Vagina (tissue), 2 donors: ENCODE measurements around the gene RIMOC1.

ENCODE experiments used
- POLR2A ChIP-seq, 2 donors: fragments of 450-650 bp; IDR thresholded peaks; one replicate each; pipeline ENCODE4 v1.6.1; 2017; ENCODE audit warnings: antibody characterized with exemption in 2 of 2, mild to moderate bottlenecking in 2 of 2, moderate library complexity in 2 of 2
- POLR2AphosphoS5 ChIP-seq, 2 donors: sonication (generic); formaldehyde crosslinking; IDR thresholded peaks; one replicate each; pipeline ENCODE4 v1.9.0; 2017; ENCODE audit warnings: antibody characterized with exemption in 2 of 2, mild to moderate bottlenecking in 2 of 2, low read depth in 1 of 2; ENCODE audit not compliant: insufficient read depth in 1 of 2
- TF ChIP-seq, protein P1 (sequence below), 3 experiments: fragments of 450-650 bp in 2 of 3; fragments of 200-600 bp in 1 of 3; sonication (generic) in 1 of 3; IDR thresholded peaks; one replicate each; pipeline ENCODE4 v1.5.1; 2017 to 2019; ENCODE audit warnings: antibody characterized with exemption in 3 of 3, mild to moderate bottlenecking in 2 of 3, moderate library complexity in 2 of 3

DNA sequence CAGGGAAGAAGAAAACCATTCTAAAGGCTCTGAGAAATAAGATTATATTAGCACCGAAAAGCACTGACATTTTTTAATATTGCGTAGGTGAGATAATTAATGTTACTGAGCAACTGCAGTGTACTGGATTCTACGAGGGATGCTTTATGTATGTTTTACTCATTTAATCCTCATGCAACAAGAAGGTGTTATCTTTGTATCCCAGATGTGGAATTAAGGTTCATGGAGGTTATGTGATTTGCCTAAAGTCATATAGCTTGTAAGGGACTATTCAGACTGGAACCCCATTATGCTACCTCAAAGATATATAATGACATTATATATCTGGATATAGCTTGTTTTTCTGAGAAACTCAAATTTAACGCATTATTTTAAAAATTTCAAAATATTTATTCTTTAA, 23.5 kb downstream of the RIMOC1 start:
- TF ChIP-seq, protein P1, sequence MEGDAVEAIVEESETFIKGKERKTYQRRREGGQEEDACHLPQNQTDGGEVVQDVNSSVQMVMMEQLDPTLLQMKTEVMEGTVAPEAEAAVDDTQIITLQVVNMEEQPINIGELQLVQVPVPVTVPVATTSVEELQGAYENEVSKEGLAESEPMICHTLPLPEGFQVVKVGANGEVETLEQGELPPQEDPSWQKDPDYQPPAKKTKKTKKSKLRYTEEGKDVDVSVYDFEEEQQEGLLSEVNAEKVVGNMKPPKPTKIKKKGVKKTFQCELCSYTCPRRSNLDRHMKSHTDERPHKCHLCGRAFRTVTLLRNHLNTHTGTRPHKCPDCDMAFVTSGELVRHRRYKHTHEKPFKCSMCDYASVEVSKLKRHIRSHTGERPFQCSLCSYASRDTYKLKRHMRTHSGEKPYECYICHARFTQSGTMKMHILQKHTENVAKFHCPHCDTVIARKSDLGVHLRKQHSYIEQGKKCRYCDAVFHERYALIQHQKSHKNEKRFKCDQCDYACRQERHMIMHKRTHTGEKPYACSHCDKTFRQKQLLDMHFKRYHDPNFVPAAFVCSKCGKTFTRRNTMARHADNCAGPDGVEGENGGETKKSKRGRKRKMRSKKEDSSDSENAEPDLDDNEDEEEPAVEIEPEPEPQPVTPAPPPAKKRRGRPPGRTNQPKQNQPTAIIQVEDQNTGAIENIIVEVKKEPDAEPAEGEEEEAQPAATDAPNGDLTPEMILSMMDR (IDR thresholded peaks at IDR 0.05), result no peak
- TF ChIP-seq POLR2A (IDR thresholded peaks at IDR 0.05) (no peak), POLR2AphosphoS5 (IDR thresholded peaks at IDR 0.05; ENCODE audit: insufficient read depth in 1 of 2, low read depth in 1 of 2) (no peak)
